ENCODE data around the gene CFAP92.

CFAP92 gene

GRCh38 chr3:128993461-128994172, at the start of gene CFAP92:
Gene CFAP92, minus strand, starts transcription at chr3:128994076. Its CDS starts 772 bp downstream, at chr3:128993304.
- peak; percentile 50 for DNase-seq (ENCODE audit: low read depth)

GRCh38 chr3:129040579-129041300, 46.9 kb upstream of the CFAP92 start:
- DNase-seq (ENCODE audit: low read depth) = no peak

GRCh38 chr3:129040039-129040336, 46.1 kb upstream of the CFAP92 start:
- no peak for DNase-seq (ENCODE audit: low read depth)

GRCh38 chr3:129039271-129040038, 45.6 kb upstream of the CFAP92 start:
- DNase-seq (ENCODE audit: low read depth) = no peak

GRCh38 chr3:129038121-129038855, 44.4 kb upstream of the CFAP92 start:
- no peak for DNase-seq (ENCODE audit: low read depth)

- DNase-seq (ENCODE audit: low read depth) = no peak
Measured at GRCh38 chr3:129037093-129037419, 43.2 kb upstream of the CFAP92 start.

GRCh38 chr3:129036222-129037092, 42.6 kb upstream of the CFAP92 start:
- no peak for DNase-seq (ENCODE audit: low read depth)

GRCh38 chr3:129035360-129036221, 41.7 kb upstream of the CFAP92 start:
- DNase-seq (ENCODE audit: low read depth) = no peak

- no peak for DNase-seq (ENCODE audit: low read depth)
Measured at GRCh38 chr3:129034642-129035041, 40.8 kb upstream of the CFAP92 start.

- DNase-seq (ENCODE audit: low read depth) = no peak
Measured at GRCh38 chr3:129033633-129034321, 39.9 kb upstream of the CFAP92 start.

GRCh38 chr3:129033151-129033550, 39.3 kb upstream of the CFAP92 start:
- DNase-seq (ENCODE audit: low read depth) = no peak

GRCh38 chr3:129032716-129033115, 38.8 kb upstream of the CFAP92 start:
- DNase-seq (ENCODE audit: low read depth) = no peak

GRCh38 chr3:129031476-129032215, 37.8 kb upstream of the CFAP92 start:
- no peak for DNase-seq (ENCODE audit: low read depth)

GRCh38 chr3:129030611-129031010, 36.7 kb upstream of the CFAP92 start:
- no peak for DNase-seq (ENCODE audit: low read depth)

GRCh38 chr3:129028866-129029265, 35.0 kb upstream of the CFAP92 start:
- DNase-seq (ENCODE audit: low read depth) = no peak

GRCh38 chr3:129027544-129027880, 33.6 kb upstream of the CFAP92 start:
- DNase-seq (ENCODE audit: low read depth) = no peak

GRCh38 chr3:129026728-129027543, 33.1 kb upstream of the CFAP92 start:
- DNase-seq (ENCODE audit: low read depth) = peak; percentile 77

- DNase-seq (ENCODE audit: low read depth) = no peak
Measured at GRCh38 chr3:129025691-129026435, 32.0 kb upstream of the CFAP92 start.

Data from amniotic epithelial cell (primary cell).